GF-D8 (cell line): ENCODE results near the gene HSD17B8.

Experiments
- DNase-seq: peaks from one replicate; lab custom pipeline; 2025; lab: John Stamatoyannopoulos, UW

Gene HSD17B8

DNA sequence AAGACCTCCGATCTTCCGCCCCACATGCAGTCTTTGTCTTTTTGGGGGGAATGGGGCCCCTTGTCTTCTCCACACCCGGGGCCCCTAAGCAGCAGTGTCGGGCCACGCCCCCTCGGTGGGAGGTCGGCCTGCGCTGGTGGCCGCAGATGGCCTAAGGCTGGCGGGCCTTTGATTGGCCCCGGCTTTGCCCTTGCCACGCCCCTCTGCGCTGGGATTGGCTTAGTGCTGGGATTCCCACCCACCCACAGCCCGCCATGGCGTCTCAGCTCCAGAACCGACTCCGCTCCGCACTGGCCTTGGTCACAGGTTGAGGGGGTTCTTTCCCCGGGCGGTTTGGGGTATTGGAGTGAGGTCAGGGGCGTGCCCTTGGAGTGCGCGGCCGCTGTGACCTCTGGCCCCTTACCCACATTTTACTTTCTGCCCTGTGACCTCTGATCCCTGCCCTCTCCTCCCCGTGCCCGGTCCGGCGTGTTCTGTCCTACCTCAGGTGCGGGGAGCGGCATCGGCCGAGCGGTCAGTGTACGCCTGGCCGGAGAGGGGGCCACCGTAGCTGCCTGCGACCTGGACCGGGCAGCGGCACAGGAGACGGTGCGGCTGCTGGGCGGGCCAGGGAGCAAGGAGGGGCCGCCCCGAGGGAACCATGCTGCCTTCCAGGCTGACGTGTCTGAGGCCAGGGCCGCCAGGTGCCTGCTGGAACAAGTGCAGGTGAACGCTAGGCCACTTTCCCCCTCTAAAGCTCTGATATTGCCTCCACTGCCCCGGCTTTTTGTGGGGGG lies at the start of gene HSD17B8:
TSS of gene HSD17B8 (plus strand) at position 241 of the 776 bp plus-strand sequence. CDS start at position 255, 14 bp downstream.
- DNase-seq = no peak

DNA sequence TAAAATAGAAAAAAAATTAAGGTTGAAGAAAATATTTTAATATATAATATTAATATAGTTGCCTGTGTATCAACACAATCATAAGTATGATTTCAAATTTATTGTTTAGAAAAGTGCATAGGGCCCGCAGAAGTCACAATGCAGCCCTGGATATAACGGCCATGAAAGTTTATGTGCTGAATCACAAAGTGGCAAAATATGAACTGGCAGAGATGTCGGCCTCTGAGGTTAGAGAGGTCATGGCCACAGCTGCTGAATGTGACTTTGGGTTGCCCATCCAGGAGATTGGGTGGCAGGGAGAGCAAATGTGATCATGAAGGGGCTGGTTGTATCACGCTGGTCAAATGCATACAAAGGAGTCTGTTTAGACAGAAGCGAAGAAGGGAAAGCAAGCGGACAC lies 47.9 kb upstream of the HSD17B8 start:
- DNase-seq = no peak

DNA sequence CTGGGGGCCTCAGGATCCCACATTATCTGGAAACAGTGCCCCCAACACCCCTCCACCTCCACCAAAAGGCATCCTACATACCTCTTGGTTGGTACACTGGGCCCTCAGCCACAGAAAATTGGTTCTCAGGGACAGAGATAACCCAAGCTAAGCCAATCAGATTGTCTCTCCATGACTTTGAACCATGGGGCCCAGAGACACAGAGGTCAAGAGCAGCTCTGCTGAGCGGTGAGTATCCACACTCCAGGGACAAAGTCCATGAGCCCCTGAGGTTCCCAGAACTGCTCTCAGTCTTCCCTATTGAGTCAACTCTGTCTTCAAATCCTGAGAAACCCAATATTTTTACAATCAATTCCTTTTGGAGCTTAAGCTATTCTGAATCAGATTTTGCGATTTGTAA lies 47.5 kb upstream of the HSD17B8 start:
- no peak for DNase-seq

DNA sequence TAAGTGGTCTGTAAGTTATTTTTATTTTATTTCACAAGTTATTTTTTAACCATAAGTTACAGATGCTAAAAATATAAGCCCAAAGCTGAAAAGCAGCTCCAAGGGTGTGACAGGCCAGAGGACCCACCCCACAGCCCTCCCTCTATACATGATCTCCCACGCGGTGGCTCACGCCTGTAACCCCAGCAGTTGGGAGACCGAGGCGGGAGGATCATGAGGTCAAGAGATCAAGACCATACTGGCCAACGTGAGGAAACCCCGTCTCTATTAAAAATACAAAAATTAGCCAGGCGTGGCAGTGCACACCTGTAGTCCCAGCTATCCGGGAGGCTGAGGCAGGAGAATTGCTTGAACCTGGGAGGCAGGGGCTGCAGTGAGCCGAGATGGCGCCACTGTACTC lies 44.4 kb upstream of the HSD17B8 start:
- no peak for DNase-seq

DNA sequence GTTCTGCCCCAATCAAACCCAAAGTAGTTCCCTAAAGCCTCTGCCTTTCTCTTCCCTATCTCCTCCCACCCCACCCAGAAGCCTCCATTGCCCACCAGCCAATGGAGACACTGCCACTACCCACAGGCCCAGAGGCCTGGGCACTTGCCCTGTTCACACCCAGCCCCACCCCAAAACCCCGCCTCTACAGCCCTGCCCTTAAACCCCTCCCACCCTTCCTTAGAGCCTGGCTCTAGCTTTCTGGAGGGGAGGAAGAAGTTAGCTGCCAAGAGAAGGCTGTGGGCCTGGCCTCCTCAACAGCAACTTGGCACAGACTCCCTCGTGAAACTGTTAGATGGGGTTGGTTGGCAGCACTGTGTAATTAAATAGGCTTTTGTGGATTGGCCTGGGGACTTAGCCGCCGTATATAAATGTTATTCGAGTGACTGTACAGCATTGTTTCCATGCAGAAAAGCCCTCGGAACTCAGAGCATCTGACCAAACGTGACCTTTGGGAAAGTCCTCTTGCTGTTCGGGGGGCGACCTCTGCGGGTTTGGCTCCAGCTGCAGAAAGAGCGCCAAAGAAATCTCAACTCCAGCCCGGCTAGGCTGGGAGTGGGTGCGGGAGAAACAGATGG lies 43.6 kb upstream of the HSD17B8 start:
- DNase-seq = no peak

DNA sequence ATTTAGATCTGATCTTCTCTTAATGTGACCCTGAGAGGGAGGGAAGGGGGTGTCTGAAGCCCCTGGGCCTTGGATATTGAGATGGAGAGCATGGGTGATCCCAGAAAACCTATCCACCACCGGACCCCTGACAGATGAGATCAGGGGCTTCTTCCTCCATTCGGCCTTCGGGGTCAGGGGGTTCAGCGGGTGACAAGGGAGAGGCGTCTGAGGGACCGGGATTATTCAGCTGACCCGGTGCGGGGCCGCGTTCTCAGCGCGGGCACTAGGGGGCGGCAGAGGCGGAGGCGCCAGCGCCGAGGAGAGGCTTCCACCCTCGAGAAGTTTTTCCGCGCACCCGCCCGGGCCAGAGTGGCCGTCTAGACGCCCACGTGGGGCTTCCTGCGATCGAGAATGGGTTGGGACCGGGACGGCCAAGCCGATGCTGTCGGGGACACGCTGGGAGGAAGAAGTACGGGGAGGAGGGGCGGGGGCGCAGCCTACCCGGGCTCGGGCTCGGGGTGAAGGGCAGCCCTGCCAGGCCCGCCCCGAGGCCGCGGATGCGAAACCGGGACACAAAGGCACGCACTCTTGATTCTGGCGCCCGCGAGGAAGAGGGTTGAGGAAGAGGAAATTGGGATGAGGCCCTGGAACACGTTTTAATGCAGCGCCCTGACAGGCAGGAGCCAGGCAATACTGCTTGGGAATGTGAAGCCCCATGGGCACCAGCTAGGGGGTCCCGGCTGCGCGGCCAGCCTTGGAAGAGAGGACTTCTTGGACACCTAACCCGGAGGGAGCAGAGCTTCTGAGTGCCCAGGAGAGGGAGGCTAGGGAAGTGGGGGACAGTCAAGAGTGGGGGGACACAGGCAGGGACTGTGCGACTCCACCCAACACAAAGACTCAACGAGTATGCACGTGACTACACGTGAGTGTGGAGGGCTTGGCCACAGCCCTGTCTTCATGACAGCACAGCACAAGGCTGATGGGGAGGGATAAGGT lies 42.8 kb upstream of the HSD17B8 start:
- peak; percentile 15 for DNase-seq

DNA sequence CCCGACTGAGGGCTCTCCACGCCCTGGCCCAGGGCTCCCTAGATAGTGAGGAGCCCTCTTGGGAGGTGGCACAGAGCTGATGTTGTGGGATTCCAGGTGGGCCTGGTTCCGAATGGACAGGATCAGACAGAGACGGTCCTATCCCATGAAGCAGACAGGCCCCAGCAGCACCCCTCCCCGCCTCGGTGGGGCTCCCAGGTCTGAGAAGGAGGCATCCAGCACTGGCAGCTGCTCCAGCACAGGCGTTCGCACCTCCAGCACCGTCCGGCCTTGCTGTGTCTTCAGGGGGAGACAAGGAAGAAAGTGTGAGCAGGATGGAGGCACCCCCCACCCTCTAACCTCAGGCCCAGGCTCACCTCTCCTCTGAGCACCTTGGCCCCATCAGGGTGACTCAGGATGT lies 40.9 kb upstream of the HSD17B8 start:
- no peak for DNase-seq

DNA sequence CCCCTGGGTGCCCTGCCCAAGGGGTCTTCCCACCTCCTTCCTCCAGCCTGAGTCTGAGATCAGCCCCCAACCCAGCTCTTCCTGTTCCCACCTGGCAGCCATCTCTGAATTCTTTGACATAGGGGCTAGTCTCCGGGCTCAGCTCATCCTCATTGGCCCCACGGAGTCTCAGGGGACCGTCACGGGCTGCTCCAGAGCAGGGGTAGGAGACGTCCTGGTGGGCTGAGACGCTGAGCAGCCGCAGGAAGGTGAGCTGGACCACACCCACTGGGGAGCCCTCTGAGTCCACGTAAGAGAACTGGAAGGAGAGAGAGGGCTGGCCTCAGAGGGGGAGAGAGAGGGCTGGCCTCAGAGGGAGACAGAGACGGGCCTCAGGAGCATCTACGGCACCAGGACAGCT lies 40.3 kb upstream of the HSD17B8 start:
- DNase-seq = no peak

DNA sequence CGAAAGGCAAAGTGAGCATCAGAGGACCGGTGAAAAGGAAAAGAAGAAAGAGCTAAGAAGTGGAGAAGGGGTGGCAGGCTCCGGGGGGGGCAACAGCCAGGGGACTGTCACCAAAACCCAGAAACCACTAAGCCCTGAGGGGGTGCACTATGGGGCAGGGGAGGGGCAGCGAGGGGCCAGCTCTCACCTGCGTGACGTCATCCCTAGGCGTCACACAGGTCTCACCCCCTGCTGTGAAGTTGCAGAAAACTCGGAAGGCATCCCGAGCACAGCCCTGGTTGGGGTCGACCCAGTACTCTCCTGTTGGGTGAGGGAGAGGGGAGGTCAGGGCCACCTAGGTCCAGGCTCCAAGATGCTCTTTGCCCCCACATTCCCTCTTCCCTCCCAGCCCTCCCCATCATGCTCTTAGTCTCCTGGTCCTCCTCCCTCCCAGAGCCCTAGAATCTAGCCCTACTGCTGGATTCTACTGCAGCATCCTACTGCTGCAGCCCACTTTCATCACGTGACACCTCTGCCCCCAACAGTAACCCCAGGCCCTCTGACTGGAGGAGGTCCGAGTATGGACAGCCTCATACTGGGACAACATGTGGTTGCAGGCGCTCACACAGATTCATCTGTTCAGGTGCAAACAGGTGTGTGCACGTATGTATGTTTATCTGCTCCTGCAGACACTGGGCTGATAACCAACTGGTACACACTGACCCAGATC lies 39.6 kb upstream of the HSD17B8 start:
- DNase-seq = no peak

DNA sequence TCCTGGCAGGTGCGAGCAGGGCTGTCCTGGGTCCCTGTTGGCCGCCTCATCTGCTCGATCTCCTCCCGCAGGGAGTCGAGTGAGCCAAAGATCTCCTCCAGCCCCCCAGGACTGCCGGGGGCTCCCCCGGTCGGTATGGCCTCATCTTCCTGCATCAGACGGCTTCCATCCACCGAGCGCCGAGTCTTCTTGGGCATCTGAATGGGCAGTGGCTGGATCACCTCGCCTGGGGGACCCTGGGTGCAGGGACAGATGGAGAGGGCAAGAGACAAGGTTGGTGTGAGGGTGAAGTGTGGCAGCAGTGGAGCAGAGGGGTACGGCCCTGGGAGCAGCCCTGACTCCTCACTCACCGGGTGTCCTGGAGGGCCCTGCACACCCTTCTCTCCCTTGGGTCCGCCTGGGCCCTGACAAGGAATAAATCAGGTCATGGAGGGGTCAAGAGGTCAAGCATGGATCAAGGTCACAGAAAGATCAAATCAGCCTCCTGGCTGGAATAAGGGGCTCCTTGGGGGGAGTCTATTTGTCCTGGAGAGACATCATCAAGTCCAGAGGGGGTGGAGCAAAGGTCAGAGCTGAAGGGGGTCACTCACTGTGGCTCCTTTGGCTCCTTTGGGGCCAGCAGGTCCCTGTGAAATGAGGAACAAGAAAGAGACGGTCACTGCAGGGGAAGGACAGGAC lies 38.7 kb upstream of the HSD17B8 start:
- DNase-seq = no peak

DNA sequence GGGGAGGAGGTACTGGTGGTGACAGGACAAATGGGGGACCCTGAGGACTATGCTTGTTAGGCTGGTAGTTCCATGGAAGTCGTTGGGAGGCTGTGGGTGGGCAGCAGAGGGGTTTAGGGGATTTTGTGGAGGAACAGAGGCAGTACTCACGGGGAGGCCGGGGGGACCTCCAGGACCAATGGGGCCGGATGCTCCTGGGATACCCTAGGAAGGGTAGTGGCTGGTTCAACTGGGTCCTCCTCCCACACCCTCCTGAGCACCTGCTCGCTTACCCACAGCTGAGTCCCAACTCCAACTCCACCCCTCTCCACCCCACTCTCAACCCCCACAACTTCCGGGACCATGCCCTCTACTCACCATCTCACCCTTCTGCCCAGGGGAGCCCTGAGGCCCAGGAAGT lies 38.1 kb upstream of the HSD17B8 start:
- no peak for DNase-seq

DNA sequence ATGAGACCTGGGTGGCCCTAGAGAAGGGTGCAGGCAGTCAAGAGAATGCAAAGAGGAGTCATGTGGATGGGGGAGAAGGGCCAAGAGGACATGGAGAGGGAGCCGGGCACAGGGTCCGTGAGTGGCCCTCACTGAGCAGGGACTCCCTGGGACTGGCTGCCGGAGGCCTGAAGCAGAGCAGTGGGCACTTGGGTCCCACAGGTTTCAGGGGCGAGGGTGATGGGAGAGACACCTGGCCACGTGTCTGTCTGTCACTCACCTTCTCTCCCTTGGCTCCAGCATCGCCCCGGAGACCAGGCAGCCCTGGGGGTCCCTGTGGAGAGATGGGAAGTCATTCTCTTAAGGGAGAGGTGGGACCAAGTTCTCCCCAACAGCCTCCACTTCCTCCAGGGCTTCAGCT lies 37.6 kb upstream of the HSD17B8 start:
- DNase-seq = no peak

DNA sequence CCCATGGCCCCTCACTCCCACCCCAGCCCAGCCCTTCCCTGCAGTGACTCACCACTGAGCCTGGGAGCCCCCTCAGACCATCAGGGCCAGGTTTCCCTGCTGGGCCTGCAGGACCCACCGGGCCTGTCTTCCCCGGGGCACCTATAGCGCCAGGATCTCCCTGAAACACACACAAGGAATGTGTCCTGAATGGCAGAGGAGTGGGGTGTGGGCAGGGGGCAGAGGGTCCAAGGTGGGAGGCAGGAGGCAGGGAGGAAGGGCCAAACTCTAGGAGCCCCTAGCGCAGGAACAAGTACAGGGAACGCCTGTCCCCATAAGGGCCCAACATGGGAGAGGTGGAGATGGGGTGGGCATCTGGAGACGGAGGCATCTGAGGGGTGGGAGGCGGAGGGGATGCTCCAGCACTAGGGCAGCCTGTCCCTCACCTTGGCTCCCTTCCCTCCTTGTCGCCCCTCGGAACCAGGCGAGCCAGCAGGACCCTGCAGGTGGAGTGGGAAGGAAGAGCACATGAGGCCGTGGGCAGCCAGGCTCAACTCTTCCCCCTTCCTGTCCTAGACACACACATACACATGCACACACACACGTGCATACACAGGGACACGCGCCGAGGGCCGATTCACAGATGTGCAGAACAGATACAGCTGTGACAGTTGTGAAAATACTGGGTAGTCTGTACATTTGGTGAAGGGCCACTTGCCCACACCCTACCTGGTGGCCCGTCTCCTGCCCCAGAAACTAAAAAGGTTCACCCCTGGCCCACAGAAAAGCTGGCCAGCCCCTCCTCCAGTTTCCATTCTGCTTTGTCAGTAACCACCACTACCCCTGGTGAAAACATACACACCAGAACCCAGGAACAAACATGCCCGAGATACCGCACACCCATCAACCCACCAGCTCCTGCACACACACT lies 36.8 kb upstream of the HSD17B8 start:
- no peak for DNase-seq

DNA sequence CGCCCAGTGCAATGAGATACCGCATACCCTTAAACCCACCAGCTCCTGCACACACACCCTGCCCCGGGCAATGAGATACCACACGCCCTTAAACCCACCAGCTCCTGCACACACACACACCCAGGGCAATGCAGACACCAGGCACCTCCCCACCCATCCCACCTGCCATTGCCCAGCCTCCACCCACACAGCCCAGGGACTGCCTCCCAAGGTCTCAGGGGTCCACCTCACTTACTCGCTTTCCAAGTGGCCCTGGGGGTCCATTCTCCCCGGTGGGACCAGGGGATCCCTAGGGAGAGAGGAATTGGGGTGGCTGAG lies 36.2 kb upstream of the HSD17B8 start:
- DNase-seq = no peak

DNA sequence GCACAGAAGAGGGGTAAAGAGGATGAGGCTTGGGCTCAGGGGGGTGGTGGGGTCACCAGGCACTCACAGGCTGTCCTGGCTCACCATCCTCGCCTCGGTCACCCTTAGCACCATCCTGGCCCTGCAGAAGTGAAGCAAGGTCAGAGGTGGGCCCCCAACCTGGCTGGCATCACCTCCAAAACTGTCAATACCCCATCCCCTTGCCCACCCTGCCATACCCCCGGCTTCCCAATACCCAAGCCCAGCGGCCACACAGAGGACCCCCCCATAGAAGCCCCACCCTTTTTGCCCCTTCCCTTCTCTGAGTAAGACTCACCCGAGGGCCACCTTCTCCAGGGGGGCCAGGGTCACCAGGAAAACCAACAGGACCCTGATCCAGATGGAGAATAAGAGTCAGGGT lies 35.8 kb upstream of the HSD17B8 start:
- no peak for DNase-seq

DNA sequence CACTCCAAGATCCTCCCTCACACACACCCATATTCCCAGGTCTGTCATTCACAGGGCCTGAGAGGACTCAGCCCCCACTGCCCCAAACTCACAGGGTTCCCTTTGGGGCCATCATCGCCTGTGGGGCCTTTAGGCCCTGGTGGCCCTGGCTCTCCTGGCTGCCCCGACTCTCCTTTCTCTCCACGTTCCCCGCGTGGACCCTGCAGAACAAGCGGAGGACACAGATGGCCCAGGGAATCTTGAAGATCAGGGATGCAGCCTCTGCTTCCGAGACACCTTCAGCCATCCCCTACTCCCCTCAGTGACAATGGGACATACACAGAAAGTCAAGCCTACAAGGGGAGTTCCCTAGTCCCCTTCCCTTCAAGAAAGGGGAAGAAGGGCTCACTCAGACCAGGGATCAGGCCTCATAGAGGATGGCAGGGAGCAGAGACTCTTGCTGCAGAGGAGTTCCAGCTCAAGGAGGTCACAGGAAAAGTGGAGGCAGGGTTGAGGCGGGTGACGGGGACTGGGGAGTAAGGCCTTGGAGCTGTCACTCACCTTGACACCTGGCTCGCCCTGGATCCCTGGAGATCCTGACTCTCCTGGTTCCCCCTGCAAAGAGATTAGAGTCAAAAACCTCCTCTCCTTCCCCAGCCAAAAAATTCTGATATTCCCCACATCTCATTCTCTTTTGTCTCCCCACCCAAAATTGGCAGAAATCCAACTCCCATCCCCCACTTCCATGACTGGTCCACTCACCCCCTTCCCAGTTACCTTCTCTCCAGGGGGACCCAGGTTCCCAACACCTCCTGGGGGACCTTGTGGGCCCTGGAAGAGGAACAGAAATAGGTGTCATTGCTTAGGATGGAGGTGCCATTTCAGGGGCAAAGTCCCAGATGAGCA lies 34.9 kb upstream of the HSD17B8 start:
- DNase-seq = no peak

DNA sequence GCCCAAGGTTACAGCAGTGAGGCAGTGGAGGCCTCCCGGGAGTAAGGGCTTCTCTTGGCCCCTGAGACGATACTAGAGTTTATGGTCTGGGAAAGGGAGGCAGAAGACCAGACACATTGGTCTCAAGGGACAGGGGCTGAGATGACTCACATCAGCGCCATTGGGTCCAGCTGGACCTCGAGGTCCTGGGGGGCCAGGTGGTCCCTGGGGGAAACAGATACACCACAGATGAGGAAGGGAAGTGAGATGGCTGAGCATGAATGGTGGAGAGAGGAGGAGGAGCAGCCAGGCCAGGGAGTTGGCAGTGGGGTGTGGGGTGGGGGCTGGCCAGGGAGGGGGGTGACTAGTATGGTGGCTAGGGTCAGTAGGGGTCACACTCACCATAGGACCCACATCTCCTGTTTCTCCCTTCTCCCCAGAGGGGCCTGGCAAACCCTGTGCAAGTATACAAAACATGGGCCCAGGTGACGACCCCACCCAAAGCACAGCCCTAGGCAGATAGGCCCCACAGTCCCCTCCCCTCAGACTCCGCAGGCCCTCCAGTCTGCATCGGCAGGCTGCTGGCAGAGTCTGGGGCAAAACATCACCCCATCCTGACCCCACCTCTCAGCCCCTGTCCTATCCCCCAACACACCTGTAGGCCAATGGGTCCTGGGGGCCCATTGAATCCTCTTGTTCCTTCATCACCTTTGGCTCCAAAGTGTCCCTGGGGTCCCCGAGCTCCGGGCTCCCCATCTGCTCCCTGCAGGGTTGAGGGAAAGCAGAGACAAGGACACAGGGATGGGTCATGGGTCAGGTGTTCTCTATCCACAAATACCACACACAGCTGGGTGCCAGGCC lies 34.1 kb upstream of the HSD17B8 start:
- DNase-seq = no peak

DNA sequence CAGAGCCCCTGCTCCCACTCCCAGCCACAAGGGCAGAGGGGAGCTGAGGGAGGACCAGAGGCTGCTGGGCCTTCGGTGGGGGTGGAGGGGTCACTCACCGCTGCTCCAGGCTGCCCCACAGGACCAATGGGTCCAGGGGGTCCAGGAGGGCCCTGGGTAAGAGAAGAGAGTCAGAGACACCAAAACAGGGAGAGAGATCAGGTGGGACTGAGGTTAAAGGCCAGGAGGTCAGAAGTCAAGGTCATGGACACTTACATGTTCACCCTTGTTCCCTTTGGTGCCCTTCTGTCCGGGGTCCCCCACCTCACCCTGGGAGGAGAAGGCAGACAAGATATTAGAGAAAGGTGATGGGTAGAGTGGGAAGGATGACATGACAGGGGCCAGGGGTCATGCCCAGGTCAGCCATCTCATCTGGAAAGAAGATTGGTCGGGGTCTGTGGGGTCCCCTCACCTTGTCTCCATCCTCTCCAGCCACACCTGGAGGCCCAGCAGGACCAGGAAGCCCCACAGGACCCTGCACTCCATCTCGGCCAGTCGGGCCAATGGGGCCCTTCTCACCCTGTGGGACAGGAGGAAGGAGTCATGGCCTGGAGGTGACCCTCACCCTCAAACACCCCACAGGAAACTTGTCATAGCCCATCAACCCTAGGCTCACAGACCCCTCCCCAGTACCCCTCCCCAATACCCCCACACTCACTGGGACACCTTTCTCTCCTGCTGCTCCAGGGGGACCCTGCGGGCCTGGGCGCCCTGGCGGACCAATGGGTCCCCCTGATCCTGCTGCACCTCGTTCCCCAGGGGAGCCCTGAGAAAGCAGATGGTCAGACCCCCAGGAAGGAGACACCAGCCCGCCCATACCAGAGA lies 33.2 kb upstream of the HSD17B8 start:
- no peak for DNase-seq
